Measurements from ENCODE around the gene NT5C3B.

NT5C3B gene

GRCh38 chr17:41793784-41794539, 42.1 kb downstream of the NT5C3B start:
- no peaks in the 10 kb centered on the region for H3K9me3 Mint-ChIP-seq
- CTCF ChIA-PET, result interaction anchor here (1.1 kb wide), 1 partner anchor 17 kb away, joined by 3 read pairs; no protein-coding TSS in a partner anchor
- no peak overlapping the region for H3K27ac Mint-ChIP-seq
- H3K4me3 Mint-ChIP-seq, result no peak overlapping the region
- H3K4me1 Mint-ChIP-seq, result peaks cover 7% of the 10 kb centered on the region
- DNase-seq, result no peak
- H3K36me3 Mint-ChIP-seq, result no peaks in the 10 kb centered on the region
- peaks cover 56% of the 10 kb centered on the region for H3K27me3 Mint-ChIP-seq

DNA sequence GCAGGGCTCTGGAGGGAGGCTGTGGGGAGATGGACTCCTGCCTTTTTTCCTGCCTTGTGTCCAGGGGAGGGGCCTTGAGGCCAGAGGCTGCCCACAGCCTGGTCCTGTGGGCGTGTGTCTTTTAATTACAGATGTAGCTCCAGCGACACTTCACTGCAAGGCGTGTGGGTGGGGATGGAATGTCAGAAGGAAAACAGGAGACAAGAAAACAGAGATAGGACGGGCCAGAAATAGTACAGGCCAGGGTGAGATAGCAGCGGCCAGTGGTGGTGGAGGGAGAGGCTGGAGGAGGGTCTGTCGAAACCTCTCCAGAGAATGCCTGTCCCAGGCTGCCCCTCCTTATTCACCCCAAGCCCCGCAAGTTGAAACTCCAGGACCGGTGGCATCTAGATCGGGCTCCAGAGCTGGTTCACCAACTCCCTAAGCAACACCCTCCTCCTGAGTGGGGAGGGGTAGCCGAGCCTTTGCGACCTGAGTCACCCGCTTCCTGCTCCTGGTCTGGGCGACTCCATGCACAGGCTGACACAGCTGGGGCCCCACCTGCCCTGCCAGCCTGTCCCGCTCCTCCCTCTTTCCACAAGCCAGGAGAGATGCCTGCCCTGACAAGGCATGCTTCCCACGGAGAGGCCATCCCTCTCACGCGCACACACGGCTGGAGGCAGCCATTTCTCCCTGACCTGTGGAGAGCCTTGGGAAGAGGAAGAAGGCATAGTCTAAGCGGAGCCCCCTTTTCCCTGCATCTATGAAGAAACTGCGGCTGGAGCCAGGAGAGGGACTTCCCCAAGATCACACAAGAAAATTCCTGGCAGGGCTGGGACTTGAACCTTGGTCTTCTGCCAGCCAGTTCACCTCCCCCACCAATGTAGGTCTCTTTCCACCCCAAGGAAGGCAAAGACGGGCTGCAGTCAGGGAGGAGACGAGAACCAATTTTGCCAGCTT, 42.9 kb downstream of the NT5C3B start:
- DNase-seq, result no peak

GRCh38 chr17:41787021-41787418, 49.0 kb downstream of the NT5C3B start:
- H3K4me1 Mint-ChIP-seq, result peaks cover 30% of the 10 kb centered on the region
- H3K36me3 Mint-ChIP-seq, result no peaks in the 10 kb centered on the region
- H3K27ac Mint-ChIP-seq, result no peak overlapping the region
- H3K4me3 Mint-ChIP-seq, result peak overlapping the region; percentile 59
- no peak for DNase-seq
- CTCF ChIA-PET, result interaction anchor here (0.7 to 3.4 kb wide), 5 partner anchors 9 to 108 kb away, joined by 3 to 14 read pairs (median 3); no protein-coding TSS in a partner anchor
- no peaks in the 10 kb centered on the region for H3K9me3 Mint-ChIP-seq
- H3K27me3 Mint-ChIP-seq, result peaks cover 90% of the 10 kb centered on the region

More for the DNA sequence above, 42.9 kb downstream of the NT5C3B start:
- CTCF ChIA-PET, result interaction anchor here (1.1 kb wide), 1 partner anchor 18 kb away, joined by 3 read pairs; no protein-coding TSS in a partner anchor
- H3K36me3 Mint-ChIP-seq, result no peaks in the 10 kb centered on the region
- no peak overlapping the region for H3K4me3 Mint-ChIP-seq
- H3K27me3 Mint-ChIP-seq, result peaks cover 64% of the 10 kb centered on the region
- no peak overlapping the region for H3K27ac Mint-ChIP-seq
- H3K9me3 Mint-ChIP-seq, result no peaks in the 10 kb centered on the region
- peaks cover 13% of the 10 kb centered on the region for H3K4me1 Mint-ChIP-seq

DNA sequence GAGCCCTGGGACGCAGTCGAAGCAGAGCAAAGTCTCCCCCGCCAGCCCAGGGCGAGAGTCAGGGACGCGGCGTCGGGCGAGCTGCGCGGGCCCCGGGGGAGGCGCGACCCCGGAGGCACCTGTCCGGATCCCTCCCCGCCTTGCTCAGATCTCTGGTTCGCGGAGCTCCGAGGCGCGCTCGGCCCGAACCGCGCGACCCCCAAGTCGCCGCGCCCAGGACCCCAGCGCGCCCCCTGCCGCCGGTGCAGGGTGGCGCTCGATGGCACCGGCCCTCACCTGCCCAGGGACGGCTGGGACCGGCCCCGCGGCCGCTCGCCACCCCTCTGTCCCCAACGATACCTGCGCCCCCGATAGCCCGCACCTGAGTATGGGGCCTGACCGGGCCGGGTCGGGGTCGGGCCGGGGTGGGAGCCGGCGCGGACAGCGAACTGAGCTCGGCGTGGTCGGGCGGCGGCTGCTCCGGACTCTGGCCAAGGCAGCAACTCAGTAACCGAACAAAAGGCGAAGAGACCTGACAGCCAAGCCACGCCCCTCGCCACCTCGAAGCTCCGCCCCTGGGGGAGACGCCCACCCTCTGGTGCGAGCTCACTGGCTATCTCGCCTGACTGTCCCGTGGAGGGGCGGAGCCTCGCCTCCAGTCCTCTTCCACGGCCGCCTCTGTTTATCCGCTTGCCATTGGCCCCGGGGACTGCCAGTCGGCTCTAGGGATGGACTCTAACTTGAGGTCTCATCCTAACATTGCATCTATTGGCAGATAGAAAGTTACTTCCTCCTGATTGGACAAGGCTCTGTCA, 49.6 kb downstream of the NT5C3B start, which contains the start of gene JUP:
TSS of gene JUP (minus strand) at position 485 of the 794 bp plus-strand sequence. CDS start 14,857 bp downstream, outside the sequence.
- peak; percentile 92 for DNase-seq
- no peak within 1 kb of the TSS for H3K27ac Mint-ChIP-seq
- peaks cover 93% of the 10 kb centered on the region for H3K27me3 Mint-ChIP-seq
- peak within 1 kb of the TSS; percentile 59 for H3K4me3 Mint-ChIP-seq
- no peaks in the 10 kb centered on the region for H3K9me3 Mint-ChIP-seq
- no peaks in the 10 kb centered on the region for H3K36me3 Mint-ChIP-seq
- CTCF ChIA-PET, result interaction anchor here (0.6 to 3.4 kb wide), 6 partner anchors 8 to 156 kb away, joined by 3 to 14 read pairs (median 3); no protein-coding TSS in a partner anchor
- H3K4me1 Mint-ChIP-seq, result peaks cover 30% of the 10 kb centered on the region

- Mint-ChIP-seq H3K4me1 (peaks cover 30% of the 10 kb centered on the region), H3K36me3 (no peaks in the 10 kb centered on the region), H3K4me3 (peak overlapping the region; percentile 21), H3K9me3 (no peaks in the 10 kb centered on the region), H3K27me3 (peaks cover 95% of the 10 kb centered on the region), H3K27ac (no peak overlapping the region)
- DNase-seq, result no peak
- CTCF ChIA-PET, result interaction anchor here (0.6 to 3.4 kb wide), 4 partner anchors 14 to 157 kb away, joined by 3 to 14 read pairs (median 3); no protein-coding TSS in a partner anchor
Measured at GRCh38 chr17:41785859-41786226, 50.2 kb downstream of the NT5C3B start.

DNA sequence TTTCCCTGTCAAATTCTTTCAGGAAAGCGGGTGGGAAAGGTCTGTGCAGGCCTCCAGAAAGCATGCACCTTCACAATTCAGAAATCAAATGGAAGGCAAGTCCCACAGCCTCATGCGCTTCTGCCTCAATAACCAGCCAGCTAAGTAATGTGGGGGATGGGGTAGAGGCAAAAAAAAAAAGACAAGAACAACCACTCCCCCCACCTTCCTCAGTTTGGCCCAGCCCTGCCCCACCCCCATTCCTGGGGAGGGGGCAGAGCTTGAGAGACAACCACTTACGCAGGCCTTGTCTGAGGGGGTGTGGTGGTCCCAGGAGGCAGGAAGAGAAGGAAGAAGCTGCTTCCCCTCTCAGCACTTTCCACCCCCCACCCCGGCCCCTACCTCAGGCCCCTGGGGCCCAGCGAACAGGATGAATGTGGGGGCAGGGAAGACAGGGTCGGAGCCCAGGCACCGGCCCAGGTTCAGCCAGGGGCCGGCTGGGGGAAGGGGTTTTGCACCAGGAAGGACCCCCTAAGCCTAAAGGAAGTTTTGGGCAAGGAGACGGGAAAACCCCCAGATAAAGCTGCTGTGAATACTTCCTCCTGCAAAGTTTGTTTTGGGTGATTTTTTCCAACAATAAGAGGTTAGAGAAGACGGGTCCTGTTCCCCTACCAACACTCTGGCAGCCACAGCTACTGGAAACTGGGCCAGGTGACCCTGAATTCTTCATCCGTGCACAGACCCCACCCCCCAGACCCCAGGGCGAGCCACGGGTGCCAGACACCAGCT, 50.8 kb downstream of the NT5C3B start:
- H3K27ac Mint-ChIP-seq, result no peak overlapping the region
- peaks cover 92% of the 10 kb centered on the region for H3K27me3 Mint-ChIP-seq
- H3K36me3 Mint-ChIP-seq, result no peaks in the 10 kb centered on the region
- CTCF ChIA-PET, result interaction anchor here (0.6 to 3.4 kb wide), 2 partner anchors 14 to 157 kb away, joined by 3 to 14 read pairs; no protein-coding TSS in a partner anchor
- DNase-seq, result no peak
- peak overlapping the region; percentile 21 for H3K4me3 Mint-ChIP-seq
- no peaks in the 10 kb centered on the region for H3K9me3 Mint-ChIP-seq
- peaks cover 26% of the 10 kb centered on the region for H3K4me1 Mint-ChIP-seq

- DNase-seq, result no peak
- Mint-ChIP-seq H3K27ac (no peak overlapping the region), H3K4me3 (no peak overlapping the region), H3K4me1 (peaks cover 26% of the 10 kb centered on the region), H3K27me3 (peaks cover 83% of the 10 kb centered on the region), H3K36me3 (no peaks in the 10 kb centered on the region), H3K9me3 (no peaks in the 10 kb centered on the region)
- CTCF ChIA-PET, result interaction anchor here (3.4 kb wide), 1 partner anchor 15 kb away, joined by 14 read pairs; no protein-coding TSS in a partner anchor
Measured at GRCh38 chr17:41784207-41784744, 51.8 kb downstream of the NT5C3B start.

- no peaks in the 10 kb centered on the region for H3K9me3 Mint-ChIP-seq
- H3K27me3 Mint-ChIP-seq, result peaks cover 67% of the 10 kb centered on the region
- no peak for DNase-seq
- H3K4me3 Mint-ChIP-seq, result no peak overlapping the region
- H3K36me3 Mint-ChIP-seq, result no peaks in the 10 kb centered on the region
- H3K27ac Mint-ChIP-seq, result no peak overlapping the region
- CTCF ChIA-PET, result no interaction called here
- peaks cover 14% of the 10 kb centered on the region for H3K4me1 Mint-ChIP-seq
Measured at GRCh38 chr17:41782142-41782541, 53.9 kb downstream of the NT5C3B start.

DNA sequence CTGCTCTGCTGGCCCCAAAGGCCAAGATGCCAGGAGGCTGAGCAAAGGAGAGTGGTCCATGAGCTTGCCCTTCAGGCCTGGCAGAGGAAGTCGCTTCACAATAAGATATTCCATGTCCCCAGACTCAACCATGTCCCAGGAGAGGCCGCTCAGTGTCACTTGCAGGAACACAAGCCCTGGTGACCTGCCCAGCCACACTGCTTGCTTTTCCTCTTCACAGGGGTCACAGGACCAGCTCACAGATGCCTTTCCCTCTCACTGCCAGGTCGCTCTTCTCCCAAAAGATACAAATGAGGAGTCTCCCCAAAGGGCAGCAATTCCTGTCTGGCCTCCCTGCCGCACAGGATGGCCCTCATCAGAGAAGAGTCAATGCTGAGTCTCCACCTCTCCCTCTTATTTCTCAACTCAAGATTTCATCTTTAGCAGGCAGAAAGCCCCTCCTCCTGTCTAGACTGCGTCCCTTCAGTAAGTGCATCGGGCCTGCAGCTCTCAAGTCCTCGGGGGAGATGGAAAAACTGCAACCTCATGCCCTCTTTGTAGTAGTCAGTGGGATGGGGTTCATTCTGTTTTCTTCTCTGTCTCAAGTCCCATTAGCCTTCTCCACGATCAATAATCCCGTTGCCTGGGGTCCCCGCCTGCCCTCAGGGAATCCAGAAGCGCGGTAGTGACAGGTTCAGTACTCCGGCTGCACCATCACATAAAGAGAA, 54.5 kb downstream of the NT5C3B start:
- no peak overlapping the region for H3K4me3 Mint-ChIP-seq
- DNase-seq, result no peak
- CTCF ChIA-PET, result no interaction called here
- peaks cover 10% of the 10 kb centered on the region for H3K4me1 Mint-ChIP-seq
- H3K36me3 Mint-ChIP-seq, result no peaks in the 10 kb centered on the region
- H3K27ac Mint-ChIP-seq, result no peak overlapping the region
- no peaks in the 10 kb centered on the region for H3K9me3 Mint-ChIP-seq
- H3K27me3 Mint-ChIP-seq, result peaks cover 64% of the 10 kb centered on the region

- Mint-ChIP-seq H3K4me1 (peaks cover 5% of the 10 kb centered on the region), H3K4me3 (no peak overlapping the region), H3K27ac (no peak overlapping the region), H3K9me3 (no peaks in the 10 kb centered on the region), H3K27me3 (peaks cover 48% of the 10 kb centered on the region), H3K36me3 (no peaks in the 10 kb centered on the region)
- DNase-seq, result no peak
- CTCF ChIA-PET, result no interaction called here
Measured at GRCh38 chr17:41779954-41780353, 56.1 kb downstream of the NT5C3B start.

- Mint-ChIP-seq H3K4me1 (no peaks in the 10 kb centered on the region), H3K27ac (no peak overlapping the region), H3K27me3 (peaks cover 26% of the 10 kb centered on the region), H3K36me3 (no peaks in the 10 kb centered on the region), H3K9me3 (no peaks in the 10 kb centered on the region), H3K4me3 (no peak overlapping the region)
- no peak for DNase-seq
- CTCF ChIA-PET, result interaction anchor here (0.7 to 1.4 kb wide), 2 partner anchors 9 to 36 kb away, joined by 3 read pairs; partner anchors contain the start of gene JUP
Measured at GRCh38 chr17:41777574-41778188, 58.4 kb downstream of the NT5C3B start.

DNA sequence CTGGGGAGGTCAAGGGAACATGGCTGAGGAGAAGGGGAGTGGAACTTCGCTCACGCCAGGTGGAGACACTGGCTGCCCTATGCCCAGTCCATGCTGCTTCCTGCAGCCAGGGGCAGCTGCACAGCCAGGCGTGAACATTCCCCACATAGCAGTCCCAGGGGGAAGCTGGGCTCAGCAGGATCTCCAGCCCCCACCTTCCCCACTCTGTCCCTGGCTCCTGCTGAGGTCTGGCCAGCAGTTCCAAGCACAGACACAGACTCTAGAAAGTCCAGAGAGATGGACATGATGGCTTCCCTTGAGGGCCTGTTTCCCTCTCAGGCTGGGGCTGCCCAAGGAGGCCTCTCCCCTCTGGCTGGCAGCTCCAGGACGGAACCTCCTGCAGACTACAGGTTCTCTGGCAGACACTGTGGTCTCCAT, 58.9 kb downstream of the NT5C3B start:
- Mint-ChIP-seq H3K27me3 (peaks cover 20% of the 10 kb centered on the region), H3K4me1 (no peaks in the 10 kb centered on the region), H3K36me3 (no peaks in the 10 kb centered on the region), H3K27ac (no peak overlapping the region), H3K4me3 (no peak overlapping the region), H3K9me3 (no peaks in the 10 kb centered on the region)
- CTCF ChIA-PET, result interaction anchor here (0.7 kb wide), 1 partner anchor 35 kb away, joined by 3 read pairs; no protein-coding TSS in a partner anchor
- no peak for DNase-seq

Data from activated naive CD4-positive, alpha-beta T cell treated with anti-CD3 and anti-CD28 coated beads, Interleukin-2, amount 10 ng/mL, durations not matched to agents 7 days and 5 days (primary cell).